ELR (cell line): ENCODE results near the gene CDX2.

Experiments
- DNase-seq: peaks from one replicate; pipeline ENCODE4 v3.0.0-alpha.2; 2015; ENCODE audit warnings: low read depth

CDX2 gene

DNA sequence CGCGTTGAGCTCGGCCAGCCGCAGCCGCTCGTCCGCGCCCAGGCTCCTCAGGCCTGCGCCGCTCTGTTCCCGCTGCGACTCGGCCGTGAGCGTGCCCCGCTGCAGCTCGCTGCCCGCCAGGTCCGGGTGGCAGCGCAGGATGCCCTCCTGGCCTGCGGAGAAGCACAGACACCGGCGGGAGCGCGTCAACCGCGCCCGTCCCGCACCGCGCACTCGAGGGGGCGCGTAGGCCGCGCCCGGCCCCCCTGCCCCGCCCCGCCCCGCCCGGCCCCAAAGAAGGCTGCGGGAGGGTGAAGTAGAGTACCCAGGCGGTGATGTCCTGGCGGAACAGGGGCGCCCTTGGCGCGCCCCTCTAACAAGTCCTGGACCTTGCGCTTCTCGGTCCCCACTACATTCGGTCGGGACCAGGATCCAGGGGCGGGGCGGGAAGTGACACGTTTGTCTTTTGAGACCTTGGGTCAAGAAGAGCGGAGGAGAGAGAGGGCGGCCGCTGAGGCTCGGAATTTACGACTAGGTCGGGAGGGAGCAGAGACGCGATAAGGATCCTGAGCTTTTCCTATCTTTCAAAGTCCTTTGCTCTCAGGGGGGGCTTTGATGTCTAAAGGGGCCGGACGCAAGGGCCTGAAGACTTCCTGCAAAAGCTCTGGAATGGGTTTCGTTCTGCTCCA, 9.3 kb upstream of the CDX2 start:
- DNase-seq = no peak

DNA sequence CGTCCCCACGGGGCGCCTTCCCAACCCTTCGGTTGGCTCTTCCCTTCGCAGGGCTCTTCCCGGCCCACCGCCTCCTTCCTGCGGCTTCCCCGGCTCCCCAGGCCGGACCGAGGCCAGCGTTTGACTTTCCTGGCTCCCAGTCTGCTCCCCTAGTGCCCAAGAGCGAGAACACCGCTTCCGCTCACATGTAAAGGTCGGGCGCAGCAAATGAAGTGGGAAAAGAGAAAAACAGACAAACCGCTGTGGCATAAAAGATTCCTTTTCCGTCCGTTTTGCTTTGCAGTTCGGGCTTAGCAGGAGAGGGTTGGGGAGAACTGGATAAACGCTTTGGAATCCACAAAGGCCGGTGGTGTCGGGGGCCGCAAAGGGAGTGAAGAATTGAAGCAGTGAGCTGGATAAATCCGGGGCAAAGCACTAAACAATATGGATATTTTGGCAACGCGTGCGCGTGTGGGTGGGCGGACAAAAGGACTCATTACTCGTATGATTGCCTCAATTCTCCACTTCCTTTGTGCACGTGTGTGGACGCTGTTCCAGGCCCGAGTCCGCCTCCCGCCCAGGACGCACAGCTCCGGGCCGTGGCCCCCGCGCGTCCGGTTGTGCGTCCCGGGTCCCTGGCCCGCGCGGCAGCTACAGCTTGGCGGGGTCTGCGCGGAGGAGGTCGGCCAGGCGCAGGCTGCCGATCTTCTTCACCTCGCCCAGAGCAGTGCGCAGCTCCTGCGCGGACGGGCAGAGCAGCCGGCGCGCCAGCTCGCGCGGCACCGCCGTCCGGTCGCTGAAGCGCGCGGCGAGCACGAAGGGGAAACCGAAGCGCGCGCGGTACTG, 8.6 kb upstream of the CDX2 start:
- DNase-seq = no peak

GRCh38 chr13:27976362-27977091, 7.4 kb upstream of the CDX2 start:
- DNase-seq = no peak

- DNase-seq = no peak
Measured at GRCh38 chr13:27975564-27976361, 6.6 kb upstream of the CDX2 start.

- no peak for DNase-seq
Measured at GRCh38 chr13:27973961-27974662, 5.0 kb upstream of the CDX2 start.

- no peak for DNase-seq
Measured at GRCh38 chr13:27973291-27973690, 4.2 kb upstream of the CDX2 start.

GRCh38 chr13:27972478-27972820, 3.3 kb upstream of the CDX2 start:
- no peak for DNase-seq

DNA sequence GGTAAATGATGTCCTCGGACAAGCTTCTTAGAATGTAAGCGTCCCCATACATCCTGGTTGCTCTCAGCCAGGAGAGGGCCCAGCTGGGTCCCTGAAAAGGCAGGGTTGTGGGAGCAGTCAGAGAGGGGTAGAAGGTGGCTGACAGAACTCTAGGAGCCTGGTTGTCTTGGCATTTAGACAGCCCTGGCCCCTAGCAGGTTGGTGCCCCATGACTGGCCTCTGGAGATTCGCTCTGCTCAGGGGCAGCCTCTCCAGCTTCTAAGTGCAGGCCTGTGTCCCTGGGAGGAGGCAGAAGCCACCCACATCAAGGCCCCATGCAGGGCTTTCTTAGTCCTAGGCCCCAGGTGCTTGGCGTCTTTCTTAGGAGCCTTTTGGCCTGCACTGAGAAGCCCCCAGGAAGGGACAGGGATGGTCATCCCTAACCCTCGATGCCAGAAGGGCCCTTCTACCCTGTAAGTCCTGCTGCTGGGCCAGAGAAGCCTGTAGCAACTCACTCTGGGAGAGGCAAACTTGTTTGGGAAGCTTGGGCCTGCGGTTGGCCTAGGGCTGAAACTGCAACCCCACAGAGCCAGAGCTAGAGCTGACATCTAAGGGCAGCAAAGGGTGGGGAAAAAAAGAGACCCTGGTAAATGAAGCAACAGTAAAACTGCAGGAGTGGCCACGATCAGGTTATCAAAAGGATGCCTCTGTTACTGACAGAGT, 2.8 kb upstream of the CDX2 start:
- DNase-seq = no peak

GRCh38 chr13:27971236-27971645, 2.1 kb upstream of the CDX2 start:
- DNase-seq = no peak

DNA sequence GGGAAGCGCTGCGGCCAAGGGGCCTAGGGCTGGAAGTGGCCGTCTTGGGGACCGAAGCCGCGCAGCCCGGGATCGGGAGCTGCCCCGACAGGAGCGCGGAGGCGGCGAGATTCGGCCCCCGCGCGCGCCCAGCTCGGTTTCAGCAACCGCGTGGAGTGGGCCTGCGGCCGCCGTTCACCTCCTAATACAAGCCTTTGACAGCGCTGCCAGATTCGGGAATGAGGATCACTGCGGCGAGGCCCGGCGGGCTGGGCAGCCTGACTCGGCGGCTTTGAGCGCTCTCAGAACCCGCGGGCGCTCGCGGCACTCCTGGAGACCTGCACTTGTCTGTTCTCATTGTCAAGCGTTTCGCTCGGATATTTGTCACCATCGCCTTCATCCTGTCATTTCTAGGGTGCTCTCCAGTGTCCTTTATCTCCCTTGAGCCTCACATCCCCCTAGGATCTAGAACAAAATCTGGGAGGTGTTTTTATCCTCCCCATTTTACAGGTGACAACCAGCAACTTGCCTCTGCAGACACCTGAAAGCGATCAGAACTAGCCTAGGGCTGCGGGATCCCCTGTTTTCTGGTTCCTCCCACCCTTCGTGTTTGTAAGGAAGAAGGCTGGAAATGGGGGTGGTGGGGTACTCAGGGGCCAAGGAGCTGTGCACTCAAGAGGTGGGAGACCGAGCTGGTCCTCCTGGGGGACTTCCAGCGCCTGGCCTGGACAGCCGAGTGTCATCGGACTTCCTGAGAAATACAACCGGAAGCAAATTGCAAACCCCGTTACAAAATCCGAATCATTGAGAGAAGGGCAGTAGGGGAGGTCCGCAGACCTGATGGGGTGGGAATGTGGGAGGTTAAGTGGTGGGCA, 1.5 kb upstream of the CDX2 start:
- DNase-seq = no peak

DNA sequence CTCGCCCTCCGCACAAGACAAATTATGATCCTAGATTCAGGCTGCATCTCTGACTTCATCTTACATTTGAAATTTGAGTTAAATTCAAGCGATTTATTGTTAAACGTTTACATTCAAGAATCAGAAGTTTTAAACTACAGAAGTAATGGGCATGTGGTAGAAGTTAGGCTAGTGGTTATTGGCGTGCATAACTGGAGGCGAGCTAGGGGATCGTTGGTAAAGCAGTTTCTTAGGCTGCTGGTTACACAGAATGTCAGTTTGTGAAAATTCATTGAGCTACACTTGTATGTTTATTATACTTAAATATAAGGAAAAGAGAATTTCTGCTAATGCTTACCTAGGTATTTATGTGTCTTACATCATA, 733 bp upstream of the CDX2 start:
- no peak for DNase-seq

- DNase-seq = no peak
Measured at GRCh38 chr13:27968316-27969081, 616 bp downstream of the CDX2 start.

DNA sequence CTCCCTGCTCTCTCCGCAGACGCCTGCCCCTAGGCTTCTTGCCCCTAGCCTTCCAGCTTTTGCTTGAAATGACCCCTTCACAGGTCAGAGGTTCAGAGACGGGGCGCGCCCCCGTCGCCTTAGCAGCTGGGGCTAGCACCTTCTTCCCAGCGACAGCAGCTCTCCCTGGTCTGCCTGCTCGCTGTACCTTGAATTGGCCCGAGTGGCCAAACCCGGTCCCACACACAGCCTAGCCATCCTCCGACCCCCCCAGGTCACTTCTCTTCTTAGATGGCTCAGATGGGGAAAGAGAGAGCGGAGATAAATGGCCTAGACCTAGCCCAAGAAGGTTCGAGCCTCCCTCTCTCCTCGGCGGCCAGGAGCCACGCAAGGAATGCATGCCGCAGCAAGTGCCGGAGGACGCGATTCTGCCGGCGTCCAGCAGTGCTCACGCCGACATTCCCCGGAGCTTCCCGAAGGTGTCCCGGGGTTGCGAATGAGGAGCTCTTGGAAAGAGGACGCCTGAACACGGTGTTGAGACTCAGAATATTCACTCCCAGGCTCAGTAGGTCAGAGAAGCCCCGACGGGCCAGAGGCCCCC, 1.3 kb downstream of the CDX2 start:
- DNase-seq = peak; percentile 26

DNA sequence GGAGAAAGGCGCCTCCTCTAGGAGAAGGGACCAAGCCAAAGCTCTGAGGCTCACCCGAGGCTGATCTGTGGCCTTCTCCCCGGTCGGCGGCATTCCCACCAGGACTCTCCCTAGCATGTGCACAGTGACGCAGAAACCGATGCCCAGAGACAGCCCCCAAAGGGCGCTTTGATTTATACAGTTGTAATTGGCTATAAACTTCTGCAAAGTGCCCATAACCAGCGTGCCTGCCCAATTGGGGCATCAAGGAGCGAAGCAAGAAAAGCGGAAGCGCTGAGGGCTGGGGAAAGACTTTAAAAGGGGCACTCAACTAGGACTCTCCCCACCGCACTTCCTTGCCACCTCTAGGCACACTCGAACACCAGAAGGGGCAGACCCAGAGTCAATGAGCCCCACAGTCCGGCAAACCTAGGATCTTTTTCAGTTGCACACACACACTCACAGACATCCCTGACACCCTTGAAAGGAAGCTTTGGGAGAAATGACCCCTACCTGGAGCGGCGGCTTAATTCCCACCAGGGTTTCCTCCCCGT, 1.8 kb downstream of the CDX2 start:
- no peak for DNase-seq

DNA sequence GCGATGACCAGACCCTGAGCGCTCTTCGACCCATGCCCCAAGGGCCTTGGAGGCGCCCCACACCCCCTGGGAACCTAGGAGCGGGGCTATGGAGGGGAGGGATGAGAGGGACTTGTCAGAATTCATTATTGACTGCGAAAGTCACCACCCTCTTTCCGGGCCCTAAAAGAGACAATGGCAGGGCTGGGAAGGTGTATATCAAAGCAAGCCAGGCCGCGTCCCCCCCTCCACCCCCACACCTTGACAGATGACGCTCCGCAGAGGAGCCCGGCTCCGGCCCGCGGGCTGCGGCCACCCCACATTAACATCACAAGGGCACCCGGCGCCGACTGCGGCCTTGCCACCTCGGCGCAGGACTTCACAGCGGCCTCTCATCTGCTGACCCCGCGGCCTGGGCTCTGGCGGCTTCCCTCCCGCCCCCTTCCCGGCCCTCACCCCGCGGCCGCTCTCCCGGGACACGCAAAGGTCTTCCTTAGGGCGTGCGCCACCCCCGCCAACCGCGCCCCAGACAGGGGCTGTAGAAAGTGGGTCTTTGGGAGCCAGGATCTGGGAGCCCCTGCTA, 2.4 kb downstream of the CDX2 start:
- DNase-seq = no peak

DNA sequence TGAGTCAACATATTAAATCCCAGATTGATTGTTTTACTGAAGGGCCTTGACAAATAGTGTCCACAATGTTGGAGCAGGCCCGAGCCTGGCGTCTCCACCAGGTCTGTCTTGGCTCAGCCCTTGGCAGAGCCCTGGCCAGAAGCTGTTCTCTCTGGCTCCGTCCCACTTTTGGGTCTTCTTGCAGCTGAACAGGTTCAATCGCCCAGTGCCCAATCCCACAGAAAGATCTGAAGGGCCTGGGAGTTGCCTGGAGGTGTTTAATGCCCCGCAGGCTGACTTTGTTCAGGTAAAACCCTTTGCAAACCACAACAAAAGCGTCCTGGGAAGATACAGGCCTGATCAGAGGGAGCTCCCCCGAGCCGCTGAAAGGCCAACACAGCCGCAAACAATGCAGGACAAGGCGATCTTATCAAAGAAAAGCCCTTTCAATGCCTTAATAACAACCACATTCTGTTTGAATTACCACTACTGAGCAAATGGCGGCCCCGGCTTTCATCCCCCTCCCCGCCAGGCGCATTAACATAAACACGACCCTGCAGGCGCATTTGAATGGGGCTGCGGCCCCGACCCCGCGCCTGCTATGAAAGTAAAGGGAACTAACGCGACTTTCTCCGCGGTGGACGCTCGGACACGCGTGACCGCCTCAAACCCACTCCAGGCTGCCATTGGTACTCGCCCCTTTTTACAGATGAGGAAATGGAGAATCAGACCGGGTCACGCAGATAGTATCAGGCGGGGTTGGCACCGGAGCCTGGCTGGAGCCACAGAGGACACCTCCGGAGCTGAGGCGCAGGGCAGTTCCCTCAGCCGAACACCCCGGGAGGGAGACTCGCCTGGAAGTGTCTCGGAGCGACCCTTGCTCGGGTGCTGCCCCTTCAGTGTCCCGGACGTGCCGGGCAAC, 3.1 kb downstream of the CDX2 start:
- no peak for DNase-seq

DNA sequence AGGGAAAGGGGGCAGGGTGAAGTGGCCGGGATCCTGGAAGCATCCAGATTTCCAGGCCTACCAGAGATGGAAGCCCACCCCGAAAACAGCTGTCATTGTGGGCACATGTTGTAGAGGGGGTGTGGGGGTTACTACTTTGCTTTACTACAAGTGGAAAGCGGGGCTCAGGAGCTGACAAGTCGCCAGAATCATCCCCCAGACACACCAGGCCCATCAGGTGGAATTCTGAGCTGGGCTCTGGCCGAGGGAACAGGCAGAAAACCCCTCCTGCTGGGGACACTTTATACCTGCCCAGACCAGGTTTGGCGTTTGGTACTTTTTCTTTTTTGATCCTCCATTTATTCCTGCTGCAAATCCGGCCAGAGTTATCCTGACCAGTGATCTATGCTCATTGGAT, 3.8 kb downstream of the CDX2 start:
- DNase-seq = no peak
